Activated naive CD4-positive, alpha-beta T cell treated with Interleukin-2 at 50 U/mL for 16 hours (primary cell): ENCODE data around the gene HLCS.

Experiments
- DNase-seq: peaks from one replicate; pipeline ENCODE4 v3.0.0-alpha.2; 2020

Gene HLCS

GRCh38 chr21:36879827-36880226, 86.6 kb downstream of the HLCS start:
- DNase-seq, result no peak

- no peak for DNase-seq
These were observed 88.7 kb downstream of the HLCS start for GRCh38 chr21:36877741-36878140.

GRCh38 chr21:36874665-36875064, 91.8 kb downstream of the HLCS start:
- no peak for DNase-seq

- no peak for DNase-seq
These were observed 93.0 kb downstream of the HLCS start for GRCh38 chr21:36873513-36873912.

GRCh38 chr21:36867291-36867905, 99.1 kb downstream of the HLCS start:
- DNase-seq, result no peak

GRCh38 chr21:36866419-36866818, 100.0 kb downstream of the HLCS start:
- DNase-seq, result no peak

- no peak for DNase-seq
These were observed 101.5 kb downstream of the HLCS start for GRCh38 chr21:36864974-36865373.

GRCh38 chr21:36863260-36863659, 103.2 kb downstream of the HLCS start:
- no peak for DNase-seq

GRCh38 chr21:36861595-36862323, 104.7 kb downstream of the HLCS start:
- DNase-seq, result no peak

- no peak for DNase-seq
These were observed 105.5 kb downstream of the HLCS start for GRCh38 chr21:36860736-36861594.

- DNase-seq, result peak; percentile 22
These were observed 106.5 kb downstream of the HLCS start for GRCh38 chr21:36859744-36860501.

- no peak for DNase-seq
These were observed 108.0 kb downstream of the HLCS start for GRCh38 chr21:36858320-36858957.

GRCh38 chr21:36856643-36857042, 109.8 kb downstream of the HLCS start:
- DNase-seq, result no peak

- no peak for DNase-seq
These were observed 112.1 kb downstream of the HLCS start for GRCh38 chr21:36854391-36854790.

GRCh38 chr21:36852864-36853263, 113.6 kb downstream of the HLCS start:
- DNase-seq, result no peak

GRCh38 chr21:36852293-36852692, 114.2 kb downstream of the HLCS start:
- no peak for DNase-seq

- no peak for DNase-seq
These were observed 115.3 kb downstream of the HLCS start for GRCh38 chr21:36851121-36851520.

- DNase-seq, result no peak
These were observed 116.1 kb downstream of the HLCS start for GRCh38 chr21:36850372-36850771.

- DNase-seq, result no peak
These were observed 116.9 kb downstream of the HLCS start for GRCh38 chr21:36849461-36850105.

- DNase-seq, result no peak
These were observed 117.7 kb downstream of the HLCS start for GRCh38 chr21:36848730-36849274.

GRCh38 chr21:36847189-36847588, 119.3 kb downstream of the HLCS start:
- no peak for DNase-seq

- no peak for DNase-seq
These were observed 119.8 kb downstream of the HLCS start for GRCh38 chr21:36846631-36847030.
